IPS-18c (cell line): Measurements from ENCODE around the gene CTLA4.

Experiments used
- H3K4me3 ChIP-seq: 2 replicates; pipeline ENCODE4 v1.7.0; 2013; ENCODE audit warnings: low read depth, mild to moderate bottlenecking, low read length, moderate library complexity; ENCODE audit not compliant: insufficient read depth
- H3K9me3 ChIP-seq: one replicate; pipeline ENCODE4 v1.6.1; 2013; ENCODE audit warnings: mild to moderate bottlenecking, low read length, moderate library complexity; ENCODE audit not compliant: control insufficient read depth, insufficient read depth

Gene CTLA4

GRCh38 chr2:203852760-203853159 lies 14.8 kb upstream of the CTLA4 start:
- H3K9me3 ChIP-seq = no peaks in the 10 kb centered on the region
- H3K4me3 ChIP-seq = no peak overlapping the region

GRCh38 chr2:203853271-203853670 lies 14.3 kb upstream of the CTLA4 start:
- no peaks in the 10 kb centered on the region for H3K9me3 ChIP-seq
- H3K4me3 ChIP-seq = no peak overlapping the region

- Histone ChIP-seq H3K9me3 (no peaks in the 10 kb centered on the region), H3K4me3 (no peak overlapping the region)
Measured at GRCh38 chr2:203853722-203854121, 13.8 kb upstream of the CTLA4 start.

- H3K9me3 ChIP-seq = no peaks in the 10 kb centered on the region
- H3K4me3 ChIP-seq = no peak overlapping the region
Measured at GRCh38 chr2:203855274-203855673, 12.3 kb upstream of the CTLA4 start.

GRCh38 chr2:203857656-203858055 lies 9.9 kb upstream of the CTLA4 start:
- Histone ChIP-seq H3K9me3 (peaks cover 3% of the 10 kb centered on the region), H3K4me3 (no peak overlapping the region)

GRCh38 chr2:203858176-203858575 lies 9.4 kb upstream of the CTLA4 start:
- Histone ChIP-seq H3K4me3 (no peak overlapping the region), H3K9me3 (peaks cover 4% of the 10 kb centered on the region)

GRCh38 chr2:203859030-203859789 lies 8.4 kb upstream of the CTLA4 start:
- no peak overlapping the region for H3K4me3 ChIP-seq
- peaks cover 5% of the 10 kb centered on the region for H3K9me3 ChIP-seq

- Histone ChIP-seq H3K9me3 (peaks cover 5% of the 10 kb centered on the region), H3K4me3 (no peak overlapping the region)
Measured at GRCh38 chr2:203861197-203861596, 6.4 kb upstream of the CTLA4 start.

GRCh38 chr2:203861607-203862006 lies 6.0 kb upstream of the CTLA4 start:
- Histone ChIP-seq H3K9me3 (peaks cover 5% of the 10 kb centered on the region), H3K4me3 (no peak overlapping the region)

GRCh38 chr2:203869223-203870042 lies 1.9 kb downstream of the CTLA4 start:
- Histone ChIP-seq H3K4me3 (no peak overlapping the region), H3K9me3 (no peaks in the 10 kb centered on the region)

- Histone ChIP-seq H3K4me3 (no peak overlapping the region), H3K9me3 (no peaks in the 10 kb centered on the region)
Measured at GRCh38 chr2:203870481-203870880, 2.9 kb downstream of the CTLA4 start.

GRCh38 chr2:203870941-203871340 lies 3.4 kb downstream of the CTLA4 start:
- no peak overlapping the region for H3K4me3 ChIP-seq

GRCh38 chr2:203871371-203871983 lies 3.9 kb downstream of the CTLA4 start:
- H3K9me3 ChIP-seq = no peaks in the 10 kb centered on the region
- H3K4me3 ChIP-seq = no peak overlapping the region

More at GRCh38 chr2:203870941-203871340, 3.4 kb downstream of the CTLA4 start:
- H3K9me3 ChIP-seq = no peaks in the 10 kb centered on the region

- Histone ChIP-seq H3K9me3 (no peaks in the 10 kb centered on the region), H3K4me3 (no peak overlapping the region)
Measured at GRCh38 chr2:203873461-203873860, 5.9 kb downstream of the CTLA4 start.

GRCh38 chr2:203873921-203874631 lies 6.5 kb downstream of the CTLA4 start:
- Histone ChIP-seq H3K4me3 (no peak overlapping the region), H3K9me3 (no peaks in the 10 kb centered on the region)

GRCh38 chr2:203875471-203875870 lies 7.9 kb downstream of the CTLA4 start:
- H3K4me3 ChIP-seq = no peak overlapping the region

GRCh38 chr2:203876328-203876727 lies 8.8 kb downstream of the CTLA4 start:
- no peak overlapping the region for H3K4me3 ChIP-seq
- no peaks in the 10 kb centered on the region for H3K9me3 ChIP-seq

More at GRCh38 chr2:203875471-203875870, 7.9 kb downstream of the CTLA4 start:
- no peaks in the 10 kb centered on the region for H3K9me3 ChIP-seq
